GM19438 (cell line): ENCODE data around the gene CYP4V2.
"Not testable (repeated sequence)": the region's sequence is repeated elsewhere in the genome, so short reads cannot be mapped to it uniquely, and the experiment has no call there.

Experiments used
- ATAC-seq: cut with Tn5 transposase; IDR thresholded peaks from one replicate; pipeline ENCODE4 v1.9.1; 2021; ENCODE audit warnings: low read depth; ENCODE audit not compliant: unreplicated experiment

Gene CYP4V2

GRCh38 chr4:186227744-186228513 is 36.6 kb downstream of the CYP4V2 start:
- no peak for ATAC-seq

GRCh38 chr4:186228514-186228894 is 37.1 kb downstream of the CYP4V2 start:
- no peak for ATAC-seq

- ATAC-seq, result no peak
These were observed 43.0 kb downstream of the CYP4V2 start for GRCh38 chr4:186234367-186234766.

DNA sequence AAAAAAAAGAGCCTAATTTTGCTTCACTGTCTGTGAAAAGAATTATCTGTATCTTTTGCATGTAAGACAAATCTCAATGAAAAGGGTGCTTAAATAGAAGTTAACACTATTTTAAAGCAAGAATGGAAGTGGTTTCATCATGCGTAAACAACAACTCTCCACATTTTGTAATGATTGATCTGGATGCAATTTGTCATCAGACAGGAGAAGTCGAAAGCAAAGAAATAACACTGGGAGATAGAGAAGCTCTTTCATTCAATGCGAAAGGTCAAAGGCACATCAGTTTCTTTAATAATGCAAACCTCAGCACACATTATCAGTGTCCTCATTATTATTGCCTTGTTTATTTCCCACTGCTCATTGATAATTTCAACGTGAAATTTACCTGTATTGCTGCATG is 44.8 kb downstream of the CYP4V2 start:
- ATAC-seq, result no peak

DNA sequence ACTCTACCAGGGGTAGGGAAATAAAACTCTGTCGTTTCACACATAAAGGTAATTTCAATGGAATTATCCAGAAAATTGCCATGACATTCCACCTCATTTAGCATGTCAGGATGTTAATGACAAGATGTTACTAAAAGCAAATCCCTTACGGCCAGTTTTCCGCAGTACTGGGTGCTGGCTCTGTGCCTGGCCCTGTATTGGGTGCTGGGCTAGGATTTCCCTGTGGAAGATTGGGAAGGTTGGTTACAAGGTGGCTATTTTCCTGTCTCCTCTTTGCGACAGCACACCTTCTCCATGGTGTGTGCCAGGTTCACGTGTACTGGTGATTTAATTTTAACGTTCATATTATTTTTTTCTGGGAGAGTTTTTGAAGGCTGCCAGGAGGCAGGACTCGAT is 49.1 kb downstream of the CYP4V2 start:
- no peak for ATAC-seq

- no peak for ATAC-seq
These were observed 49.6 kb downstream of the CYP4V2 start for GRCh38 chr4:186240848-186241491.

DNA sequence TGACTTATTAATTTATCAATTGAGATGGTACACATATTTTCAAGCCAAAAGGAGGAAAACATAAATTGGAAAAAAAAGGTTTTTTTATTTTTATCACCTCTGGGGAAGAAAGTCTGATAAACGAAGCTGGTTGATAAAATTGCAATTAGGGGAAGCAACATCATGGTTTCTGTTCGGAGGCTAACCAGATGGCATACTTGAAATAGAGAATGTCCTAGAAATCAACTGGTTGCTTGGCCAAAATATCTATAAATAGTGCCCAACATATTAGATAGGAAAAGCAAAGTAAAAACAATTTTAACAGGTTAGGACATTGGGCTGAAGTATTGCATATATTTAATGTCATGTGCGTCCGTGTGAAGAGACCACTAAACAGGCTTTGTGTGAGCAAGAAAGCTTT is 50.2 kb downstream of the CYP4V2 start:
- no peak for ATAC-seq

DNA sequence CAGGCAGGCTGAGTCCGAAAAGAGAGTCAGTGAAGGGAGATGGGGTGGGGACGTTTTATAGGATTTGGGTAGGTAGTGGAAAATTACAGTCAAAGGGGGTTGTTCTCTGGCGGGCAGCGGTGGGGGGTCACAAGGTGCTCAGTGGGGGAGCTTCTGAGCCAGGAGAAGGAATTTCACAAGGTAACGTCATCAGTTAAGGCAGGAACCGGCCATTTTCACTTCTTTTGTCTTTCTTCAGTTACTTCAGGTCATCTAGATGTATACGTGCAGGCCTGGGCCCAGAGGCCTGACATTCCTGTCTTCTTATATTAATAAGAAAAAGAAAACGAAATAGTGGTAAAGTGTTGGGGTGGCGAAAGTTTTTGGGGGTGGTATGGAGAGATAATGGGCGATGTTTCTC is 50.7 kb downstream of the CYP4V2 start:
- ATAC-seq, result not testable (repeated sequence)

DNA sequence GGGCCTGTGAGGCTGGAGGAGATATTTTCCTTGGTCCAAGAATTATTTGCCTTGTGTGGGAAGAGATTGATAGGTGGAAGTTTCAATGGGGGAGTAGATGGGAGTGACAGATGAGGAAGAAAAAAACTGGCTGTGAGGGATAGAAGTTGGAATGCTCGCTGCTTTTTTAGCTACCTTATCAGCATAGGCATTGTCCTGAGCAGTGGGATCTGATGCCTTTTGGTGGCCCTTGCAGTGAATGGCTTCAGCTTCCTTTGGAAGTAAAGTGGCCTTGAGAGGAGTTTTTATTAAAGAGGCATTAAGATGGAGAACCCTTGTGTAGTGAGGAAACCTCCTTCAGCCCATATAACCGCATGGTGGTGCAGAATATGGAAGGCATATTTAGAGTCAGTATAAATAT is 52.0 kb downstream of the CYP4V2 start:
- no peak for ATAC-seq

GRCh38 chr4:186244835-186245234 is 53.5 kb downstream of the CYP4V2 start:
- ATAC-seq, result no peak

DNA sequence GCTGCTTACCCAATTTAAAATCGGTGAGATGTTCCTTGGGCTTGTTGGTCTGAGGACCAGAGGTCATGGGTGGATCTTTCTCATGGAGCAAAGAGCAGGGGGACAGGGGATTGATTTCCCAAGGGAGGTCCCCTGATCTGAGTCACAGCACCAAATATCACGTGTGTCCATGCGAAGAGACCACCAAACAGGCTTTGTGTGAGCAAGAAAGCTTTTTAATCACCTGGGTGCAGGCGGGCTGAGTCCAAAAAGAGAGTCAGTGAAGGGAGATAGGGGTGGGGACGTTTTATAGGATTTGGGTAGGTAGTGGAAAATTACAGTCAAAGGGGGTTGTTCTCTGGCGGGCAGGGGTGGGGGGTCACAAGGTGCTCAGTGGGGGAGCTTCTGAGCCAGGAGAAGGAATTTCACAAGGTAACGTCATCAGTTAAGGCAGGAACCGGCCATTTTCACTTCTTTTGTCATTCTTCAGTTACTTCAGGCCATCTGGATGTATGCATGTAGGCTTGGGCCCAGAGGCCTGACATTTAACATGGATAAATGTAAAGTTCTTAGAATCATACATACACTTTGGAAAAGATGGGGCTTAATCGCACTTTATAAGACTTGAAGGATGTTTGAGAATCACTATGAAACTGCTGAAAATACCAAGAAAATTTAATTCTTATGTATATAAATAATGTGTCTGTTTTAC is 55.8 kb downstream of the CYP4V2 start:
- not testable (repeated sequence) for ATAC-seq

GRCh38 chr4:186248643-186249042 is 57.3 kb downstream of the CYP4V2 start:
- no peak for ATAC-seq

GRCh38 chr4:186249785-186250754 is 58.7 kb downstream of the CYP4V2 start:
- no peak for ATAC-seq

- no peak for ATAC-seq
These were observed 59.4 kb downstream of the CYP4V2 start for GRCh38 chr4:186250760-186251159.

DNA sequence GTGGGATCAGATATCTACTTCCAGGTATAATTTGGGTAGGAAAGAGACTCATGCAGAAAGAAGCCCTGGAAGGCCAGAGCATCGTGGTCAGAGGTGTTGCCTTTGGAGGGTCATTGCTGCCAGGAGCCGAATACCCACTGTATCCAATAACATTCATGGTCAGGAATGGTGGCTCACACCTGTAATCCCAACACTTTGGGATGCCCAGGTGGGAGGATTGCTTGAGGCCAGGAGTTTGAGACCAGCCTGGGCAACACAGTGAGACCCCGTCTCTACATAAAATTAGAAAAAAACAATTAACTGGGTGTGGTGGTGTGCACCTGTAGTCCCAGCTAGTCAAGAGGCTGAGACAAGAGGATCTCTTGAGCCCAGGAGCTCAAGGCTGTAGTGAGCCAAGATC is 63.8 kb downstream of the CYP4V2 start:
- ATAC-seq, result no peak

DNA sequence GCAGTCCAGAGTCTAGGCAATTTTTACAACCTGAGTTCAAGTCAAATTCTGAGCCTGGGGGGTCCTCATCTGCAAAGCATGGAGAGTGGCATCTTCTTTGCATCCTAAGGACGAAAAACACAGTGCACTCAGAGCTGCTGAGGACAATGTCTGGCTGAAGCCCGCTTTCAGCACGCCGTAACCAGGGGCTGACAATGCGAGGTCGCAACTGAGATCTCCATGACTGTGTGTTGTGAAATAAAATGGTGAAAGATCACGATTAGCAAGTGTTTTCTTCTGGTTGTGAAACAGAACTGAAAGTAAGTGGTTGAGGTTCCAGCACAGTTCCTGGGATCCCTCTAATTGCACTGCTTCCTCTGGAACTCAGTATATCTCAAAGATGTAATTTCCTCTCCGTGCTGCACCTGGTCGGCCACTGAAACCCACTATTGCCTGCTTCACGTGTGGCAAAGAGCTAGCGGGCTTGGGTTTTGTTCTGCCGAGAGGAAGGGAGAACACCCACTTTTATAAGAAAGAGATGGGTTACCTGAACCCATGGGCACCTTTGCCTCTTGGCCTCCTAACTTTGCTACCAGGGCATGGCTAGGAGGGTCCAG is 66.9 kb downstream of the CYP4V2 start:
- no peak for ATAC-seq

GRCh38 chr4:186260117-186260503 is 68.7 kb downstream of the CYP4V2 start:
- no peak for ATAC-seq
